HCT116 (cell line): ENCODE results near the gene MLLT3.

Experiments
- CTCF ChIP-seq, 3 experiments: fragments of 200-600 bp in 1 of 3; sonication (generic) in 1 of 3; IDR thresholded peaks in 2 of 3; conservative IDR thresholded peaks in 1 of 3; 2 replicates each; pipeline ENCODE4 v1.5.1; 2012 to 2017; ENCODE audit warnings: low read depth in 2 of 3, low read length in 2 of 3, antibody characterized with exemption in 1 of 3, borderline replicate concordance in 1 of 3, control low read depth in 1 of 3, mild to moderate bottlenecking in 1 of 3, mixed read lengths in 1 of 3, mixed run types in 1 of 3, moderate library complexity in 1 of 3; ENCODE audit not compliant: insufficient read depth in 1 of 3
- EZH2 ChIP-seq: fragments of 200-600 bp; sonication (generic); IDR thresholded peaks from 2 replicates; pipeline ENCODE4 v1.6.1; 2017; ENCODE audit warnings: antibody characterized with exemption, mixed run types
- RAD21 ChIP-seq: IDR thresholded peaks from 2 replicates; pipeline ENCODE4 v1.6.1; 2012; ENCODE audit warnings: low read depth, mild to moderate bottlenecking
- YY1 ChIP-seq: IDR thresholded peaks from 2 replicates; pipeline ENCODE4 v1.6.1; 2011; ENCODE audit warnings: low read length, low read depth, moderate library complexity, mild to moderate bottlenecking; ENCODE audit not compliant: insufficient replicate concordance; ENCODE audit errors: extremely low read depth

- TF ChIP-seq YY1 = no peak
- TF ChIP-seq RAD21 = no peak
- no peak for TF ChIP-seq EZH2
- no peak for TF ChIP-seq CTCF (IDR thresholded peaks at IDR 0.05 in 2 of 3, conservative IDR thresholded peaks at IDR 0.05 in 1 of 3; ENCODE audit: borderline replicate concordance in 1 of 3, insufficient read depth in 1 of 3, low read depth in 2 of 3, low read length in 2 of 3)
Measured at GRCh38 chr9:20646656-20647055, 24.4 kb upstream of the MLLT3 start.
